B cell (primary cell): ENCODE data around the gene ALS2CL.

ENCODE experiments used
- EZH2 ChIP-seq: IDR thresholded peaks from 2 replicates; pipeline ENCODE4 v1.6.1; 2012; ENCODE audit warnings: borderline replicate concordance, low read depth, mild to moderate bottlenecking, moderate library complexity, low read length; ENCODE audit not compliant: insufficient read depth, poor library complexity, severe bottlenecking
- TF ChIP-seq, protein P1 (sequence below): fragments of 200-600 bp; IDR thresholded peaks from one replicate; pipeline ENCODE4 v1.8.0; 2022; ENCODE audit warnings: antibody characterized with exemption, mild to moderate bottlenecking

DNA sequence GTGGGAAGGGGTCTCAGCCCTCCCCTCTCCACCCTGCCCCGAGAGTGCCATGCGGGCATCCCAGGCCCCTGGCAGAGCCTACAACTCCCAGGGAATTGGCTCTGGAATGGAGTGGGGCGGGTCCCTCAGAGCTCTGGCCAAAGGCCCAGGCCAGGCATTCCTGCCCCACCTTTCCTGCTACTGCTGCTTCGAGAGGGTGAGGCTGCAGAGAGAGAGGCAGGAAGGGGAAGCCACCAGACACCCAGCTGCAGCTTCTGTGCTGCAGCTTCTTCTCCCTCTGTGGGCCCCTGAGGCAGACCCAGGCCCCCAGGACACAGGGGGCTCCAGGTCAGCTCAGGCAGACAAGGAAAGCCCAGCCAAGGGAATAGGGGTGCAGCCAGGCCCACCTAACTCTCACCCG lies 2.7 kb downstream of the ALS2CL start:
- no peak for TF ChIP-seq EZH2
- TF ChIP-seq, protein P1, sequence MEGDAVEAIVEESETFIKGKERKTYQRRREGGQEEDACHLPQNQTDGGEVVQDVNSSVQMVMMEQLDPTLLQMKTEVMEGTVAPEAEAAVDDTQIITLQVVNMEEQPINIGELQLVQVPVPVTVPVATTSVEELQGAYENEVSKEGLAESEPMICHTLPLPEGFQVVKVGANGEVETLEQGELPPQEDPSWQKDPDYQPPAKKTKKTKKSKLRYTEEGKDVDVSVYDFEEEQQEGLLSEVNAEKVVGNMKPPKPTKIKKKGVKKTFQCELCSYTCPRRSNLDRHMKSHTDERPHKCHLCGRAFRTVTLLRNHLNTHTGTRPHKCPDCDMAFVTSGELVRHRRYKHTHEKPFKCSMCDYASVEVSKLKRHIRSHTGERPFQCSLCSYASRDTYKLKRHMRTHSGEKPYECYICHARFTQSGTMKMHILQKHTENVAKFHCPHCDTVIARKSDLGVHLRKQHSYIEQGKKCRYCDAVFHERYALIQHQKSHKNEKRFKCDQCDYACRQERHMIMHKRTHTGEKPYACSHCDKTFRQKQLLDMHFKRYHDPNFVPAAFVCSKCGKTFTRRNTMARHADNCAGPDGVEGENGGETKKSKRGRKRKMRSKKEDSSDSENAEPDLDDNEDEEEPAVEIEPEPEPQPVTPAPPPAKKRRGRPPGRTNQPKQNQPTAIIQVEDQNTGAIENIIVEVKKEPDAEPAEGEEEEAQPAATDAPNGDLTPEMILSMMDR: no peak
